ENCODE results near the gene UBE2D2.

DNA sequence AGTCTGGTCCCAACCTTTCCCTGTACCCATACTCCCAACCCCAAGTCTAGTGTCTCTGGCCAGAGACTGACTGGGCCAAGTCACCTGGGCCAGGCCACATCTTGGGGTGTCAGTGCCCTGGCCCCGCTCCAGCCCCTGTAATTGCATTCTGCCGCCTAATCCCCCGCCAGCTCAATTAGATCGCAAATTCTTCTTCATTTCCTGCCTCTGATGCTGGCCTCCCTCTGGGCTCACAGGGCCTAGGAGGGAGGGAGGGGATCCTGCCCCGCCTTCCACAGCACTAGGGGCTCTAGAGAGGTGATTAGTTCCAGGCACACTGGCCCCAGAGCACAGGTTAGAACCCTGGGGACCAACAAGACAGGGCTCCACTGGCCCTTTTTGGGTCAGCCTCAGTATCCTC lies 92.5 kb downstream of the UBE2D2 start:
- TF ChIP-seq FOXM1 (IDR thresholded peaks at IDR 0.05; ENCODE audit: borderline replicate concordance, low read depth): peak; percentile 64; the same call in 1 of the 2 replicates
- TF ChIP-seq TEAD4 (IDR thresholded peaks at IDR 0.05): peak; percentile 54
- no peak for TF ChIP-seq EGR1 (IDR thresholded peaks at IDR 0.05)
- 0 out of 2 replicates have a peak, but pooled peaks have one; percentile 57 for TF ChIP-seq ZBTB7A (IDR thresholded peaks at IDR 0.05; ENCODE audit: low read depth)
- peak; percentile 82 for TF ChIP-seq NFIC (IDR thresholded peaks at IDR 0.05)
- TF ChIP-seq, protein P1, sequence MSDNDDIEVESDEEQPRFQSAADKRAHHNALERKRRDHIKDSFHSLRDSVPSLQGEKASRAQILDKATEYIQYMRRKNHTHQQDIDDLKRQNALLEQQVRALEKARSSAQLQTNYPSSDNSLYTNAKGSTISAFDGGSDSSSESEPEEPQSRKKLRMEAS (IDR thresholded peaks at IDR 0.05): no peak
- no peak for TF ChIP-seq CEBPB (IDR thresholded peaks at IDR 0.05)
- TF ChIP-seq CREB1 (IDR thresholded peaks at IDR 0.05; ENCODE audit: low read depth): no peak
- TF ChIP-seq, protein P2, sequence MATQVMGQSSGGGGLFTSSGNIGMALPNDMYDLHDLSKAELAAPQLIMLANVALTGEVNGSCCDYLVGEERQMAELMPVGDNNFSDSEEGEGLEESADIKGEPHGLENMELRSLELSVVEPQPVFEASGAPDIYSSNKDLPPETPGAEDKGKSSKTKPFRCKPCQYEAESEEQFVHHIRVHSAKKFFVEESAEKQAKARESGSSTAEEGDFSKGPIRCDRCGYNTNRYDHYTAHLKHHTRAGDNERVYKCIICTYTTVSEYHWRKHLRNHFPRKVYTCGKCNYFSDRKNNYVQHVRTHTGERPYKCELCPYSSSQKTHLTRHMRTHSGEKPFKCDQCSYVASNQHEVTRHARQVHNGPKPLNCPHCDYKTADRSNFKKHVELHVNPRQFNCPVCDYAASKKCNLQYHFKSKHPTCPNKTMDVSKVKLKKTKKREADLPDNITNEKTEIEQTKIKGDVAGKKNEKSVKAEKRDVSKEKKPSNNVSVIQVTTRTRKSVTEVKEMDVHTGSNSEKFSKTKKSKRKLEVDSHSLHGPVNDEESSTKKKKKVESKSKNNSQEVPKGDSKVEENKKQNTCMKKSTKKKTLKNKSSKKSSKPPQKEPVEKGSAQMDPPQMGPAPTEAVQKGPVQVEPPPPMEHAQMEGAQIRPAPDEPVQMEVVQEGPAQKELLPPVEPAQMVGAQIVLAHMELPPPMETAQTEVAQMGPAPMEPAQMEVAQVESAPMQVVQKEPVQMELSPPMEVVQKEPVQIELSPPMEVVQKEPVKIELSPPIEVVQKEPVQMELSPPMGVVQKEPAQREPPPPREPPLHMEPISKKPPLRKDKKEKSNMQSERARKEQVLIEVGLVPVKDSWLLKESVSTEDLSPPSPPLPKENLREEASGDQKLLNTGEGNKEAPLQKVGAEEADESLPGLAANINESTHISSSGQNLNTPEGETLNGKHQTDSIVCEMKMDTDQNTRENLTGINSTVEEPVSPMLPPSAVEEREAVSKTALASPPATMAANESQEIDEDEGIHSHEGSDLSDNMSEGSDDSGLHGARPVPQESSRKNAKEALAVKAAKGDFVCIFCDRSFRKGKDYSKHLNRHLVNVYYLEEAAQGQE (IDR thresholded peaks at IDR 0.05; ENCODE audit: low read depth): no peak
- TF ChIP-seq EP300 (IDR thresholded peaks at IDR 0.05; ENCODE audit: borderline replicate concordance): peak; percentile 82; the same call in 1 of the 2 replicates
